Common myeloid progenitor, CD34-positive (primary cell): ENCODE results near the gene WDFY2.

ENCODE experiments used
- CTCF ChIA-PET: fragments of 350-600 bp; sonication (Branson Sonifier 250); formaldehyde crosslinking; loops from one replicate; lab custom pipeline; 2021; ENCODE audit warnings: antibody characterized with exemption; lab: Charles Lee
- POLR2A ChIA-PET: fragments of 350-600 bp; sonication (Branson Sonifier 250); formaldehyde crosslinking; loops from one replicate; lab custom pipeline; 2021; ENCODE audit warnings: antibody characterized with exemption; lab: Charles Lee
- DNase-seq, 3 donors: peaks; one replicate each; pipeline versions ENCODE4 v3.0.0 to v3.0.0-alpha.2; 2013
- H3K27ac ChIP-seq, 2 experiments: 1 replicate in 1 of 2; 2 replicates in 1 of 2; pipeline ENCODE4 v1.7.0; 2013; ENCODE audit warnings: inconsistent platforms in 2 of 2, low read length in 2 of 2, mild to moderate bottlenecking in 2 of 2, low read depth in 1 of 2, moderate library complexity in 1 of 2; ENCODE audit not compliant: severe bottlenecking in 2 of 2, insufficient read depth in 1 of 2, poor library complexity in 1 of 2
- H3K27me3 ChIP-seq, 5 experiments: replicated peaks in 2 of 5; 1 replicate in 3 of 5; 2 replicates in 2 of 5; pipeline versions ENCODE4 v1.6.1 to v1.7.0; 2013; ENCODE audit warnings: low read length in 4 of 5, mild to moderate bottlenecking in 2 of 5, moderate library complexity in 2 of 5, inconsistent platforms in 1 of 5; ENCODE audit not compliant: insufficient read depth in 5 of 5, control insufficient read depth in 4 of 5
- H3K36me3 ChIP-seq, 4 experiments: 1 replicate in 2 of 4; 2 replicates in 2 of 4; pipeline versions ENCODE4 v1.6.1 to v1.7.0; 2013; ENCODE audit warnings: low read length in 3 of 4, control low read depth in 1 of 4, mild to moderate bottlenecking in 1 of 4; ENCODE audit not compliant: control insufficient read depth in 4 of 4, insufficient read depth in 4 of 4
- H3K4me1 ChIP-seq, 4 experiments: 1 replicate in 3 of 4; 2 replicates in 1 of 4; pipeline versions ENCODE4 v1.6.1 to v1.7.1; 2013; ENCODE audit warnings: low read length in 3 of 4, mild to moderate bottlenecking in 3 of 4, control low read depth in 1 of 4, inconsistent platforms in 1 of 4, moderate library complexity in 1 of 4; ENCODE audit not compliant: control insufficient read depth in 4 of 4, insufficient read depth in 4 of 4; ENCODE audit errors: control extremely low read depth in 1 of 4
- H3K4me3 ChIP-seq, 7 experiments: 1 replicate in 4 of 7; 2 replicates in 3 of 7; pipeline versions ENCODE4 v1.5.1 to v1.7.0; 2013; ENCODE audit warnings: mild to moderate bottlenecking in 7 of 7, low read length in 6 of 7, moderate library complexity in 6 of 7, inconsistent platforms in 2 of 7, low read depth in 2 of 7, control low read depth in 1 of 7; ENCODE audit not compliant: insufficient read depth in 4 of 7, control insufficient read depth in 1 of 7; ENCODE audit errors: extremely low read depth in 1 of 7
- H3K9me3 ChIP-seq, 5 experiments: 1 replicate in 4 of 5; 2 replicates in 1 of 5; pipeline versions ENCODE4 v1.6.1 to v1.7.1; 2013; ENCODE audit warnings: low read length in 4 of 5, mild to moderate bottlenecking in 2 of 5, inconsistent platforms in 1 of 5, low read depth in 1 of 5, moderate library complexity in 1 of 5; ENCODE audit not compliant: control insufficient read depth in 4 of 5, insufficient read depth in 2 of 5; ENCODE audit errors: control extremely low read depth in 1 of 5
- WGBS: methylation state at CpG from one replicate; pipeline ENCODE4 v1.1.5; 2013; ENCODE audit not compliant: insufficient coverage; 5-methylcytosine and 5-hydroxymethylcytosine counted together

Gene WDFY2

DNA sequence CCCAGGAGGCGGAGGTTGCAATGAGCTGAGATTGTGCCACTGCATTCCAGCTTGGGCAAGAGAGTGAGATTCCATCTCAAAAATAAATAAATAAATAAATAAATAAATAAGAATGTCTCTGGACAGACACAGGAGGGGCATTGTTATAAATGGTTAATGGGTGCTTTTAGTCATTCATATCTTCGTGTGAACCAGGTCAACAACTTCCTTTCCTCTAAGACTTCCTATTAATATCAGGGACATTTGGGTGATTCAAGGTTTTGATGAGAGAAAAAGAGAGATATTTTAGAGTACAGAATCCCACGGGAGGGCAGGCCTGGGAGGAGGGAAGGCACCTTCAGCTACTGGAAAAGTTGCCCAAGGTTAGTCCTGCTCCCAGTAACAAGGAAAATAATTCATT is 195.8 kb downstream of the WDFY2 start:
- ChIA-PET CTCF (interaction anchor here (0.8 to 12.0 kb wide), 10 partner anchors 15 to 354 kb away, joined by 3 to 160 read pairs (median 3); no protein-coding TSS in a partner anchor), POLR2A (no interaction called here)
- DNase-seq = no peak
- Histone ChIP-seq H3K36me3 (no peaks in the 10 kb centered on the region), H3K4me1 (peaks cover 3 to 18% (median 14%) of the 10 kb centered on the region in 4 experiments), H3K27ac (no peak overlapping the region), H3K9me3 (no peaks in the 10 kb centered on the region), H3K4me3 (no peak overlapping the region), H3K27me3 (no peaks in the 10 kb centered on the region)
- WGBS = no CpG with 5 or more reads among the region's 3 CpGs

DNA sequence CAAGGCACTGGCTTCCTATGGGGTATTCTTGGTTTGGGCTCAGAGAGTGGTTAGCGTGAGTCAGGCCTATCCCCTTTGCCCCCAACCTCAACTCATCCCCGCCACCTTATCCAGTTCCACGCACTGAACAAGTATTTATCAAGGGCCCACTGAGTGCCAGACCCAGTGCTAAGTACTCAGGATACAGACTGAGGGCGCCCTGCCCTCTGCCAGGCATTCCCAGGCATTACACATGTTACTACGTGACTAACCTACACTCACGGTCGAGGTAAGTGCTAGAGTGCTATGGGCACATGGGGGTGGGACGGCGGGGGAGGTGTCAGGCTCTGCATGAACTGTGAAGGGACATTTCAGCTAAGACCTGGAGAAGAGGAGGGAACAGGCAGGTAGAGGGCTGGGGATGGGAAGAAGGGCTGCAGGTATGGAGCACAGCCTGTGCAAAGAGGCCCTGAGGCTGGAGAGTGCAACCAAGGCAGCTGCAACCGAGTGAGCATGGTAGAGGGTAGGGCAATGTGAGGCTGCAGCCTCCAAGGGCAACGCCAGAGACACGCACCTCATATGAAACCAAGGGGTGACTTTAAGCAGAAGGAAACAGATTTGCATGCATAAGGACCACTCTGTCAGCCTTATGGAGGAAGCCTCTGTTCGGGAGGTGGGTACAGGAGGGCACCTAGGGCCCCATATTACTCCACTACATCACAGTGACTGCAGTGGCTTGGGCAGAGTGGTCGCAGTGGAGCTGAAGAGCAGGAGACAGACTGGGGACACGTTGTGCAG is 197.2 kb downstream of the WDFY2 start:
- 88% methylated on average over 12 of the region's 15 CpGs for WGBS
- ChIA-PET POLR2A (interaction anchor here (1.1 kb wide), 1 partner anchor 13 kb away, joined by 3 read pairs; no protein-coding TSS in a partner anchor), CTCF (interaction anchor here (0.6 to 12.0 kb wide), 10 partner anchors 14 to 347 kb away, joined by 3 to 160 read pairs (median 4); no protein-coding TSS in a partner anchor)
- H3K36me3 ChIP-seq = no peaks in the 10 kb centered on the region
- no peak overlapping the region for H3K4me3 ChIP-seq
- H3K27me3 ChIP-seq = no peaks in the 10 kb centered on the region
- H3K9me3 ChIP-seq = no peaks in the 10 kb centered on the region
- no peak overlapping the region for H3K27ac ChIP-seq
- peaks cover 3 to 25% (median 17%) of the 10 kb centered on the region in 4 experiments for H3K4me1 ChIP-seq
- DNase-seq = peak in 2 of 3 donors; percentile 56 to 60

- ChIA-PET POLR2A (no interaction called here), CTCF (interaction anchor here (1.2 to 12.0 kb wide), 6 partner anchors 13 to 347 kb away, joined by 3 to 160 read pairs (median 6); no protein-coding TSS in a partner anchor)
- H3K4me3 ChIP-seq = no peak overlapping the region
- H3K9me3 ChIP-seq = no peaks in the 10 kb centered on the region
- H3K4me1 ChIP-seq = peaks cover 3 to 33% (median 21%) of the 10 kb centered on the region in 4 experiments
- no peak overlapping the region for H3K27ac ChIP-seq
- no peak for DNase-seq
- 97% methylated on average over 14 of the region's 15 CpGs for WGBS
- no peaks in the 10 kb centered on the region for H3K27me3 ChIP-seq
- no peaks in the 10 kb centered on the region for H3K36me3 ChIP-seq
These were observed 197.9 kb downstream of the WDFY2 start for GRCh38 chr13:51782026-51782710.

- no peak overlapping the region for H3K27ac ChIP-seq
- no peaks in the 10 kb centered on the region for H3K9me3 ChIP-seq
- peaks cover 0 to 25% (median 12%) of the 10 kb centered on the region in 4 experiments for H3K4me1 ChIP-seq
- no peak overlapping the region for H3K4me3 ChIP-seq
- no peaks in the 10 kb centered on the region for H3K27me3 ChIP-seq
- DNase-seq = no peak
- WGBS = 100% methylated on average over 5 of the region's 9 CpGs
- ChIA-PET CTCF (interaction anchor here (0.6 to 12.0 kb wide), 5 partner anchors 12 to 411 kb away, joined by 3 to 160 read pairs (median 3); no protein-coding TSS in a partner anchor), POLR2A (no interaction called here)
- no peaks in the 10 kb centered on the region for H3K36me3 ChIP-seq
These were observed 199.3 kb downstream of the WDFY2 start for GRCh38 chr13:51783428-51784094.

DNA sequence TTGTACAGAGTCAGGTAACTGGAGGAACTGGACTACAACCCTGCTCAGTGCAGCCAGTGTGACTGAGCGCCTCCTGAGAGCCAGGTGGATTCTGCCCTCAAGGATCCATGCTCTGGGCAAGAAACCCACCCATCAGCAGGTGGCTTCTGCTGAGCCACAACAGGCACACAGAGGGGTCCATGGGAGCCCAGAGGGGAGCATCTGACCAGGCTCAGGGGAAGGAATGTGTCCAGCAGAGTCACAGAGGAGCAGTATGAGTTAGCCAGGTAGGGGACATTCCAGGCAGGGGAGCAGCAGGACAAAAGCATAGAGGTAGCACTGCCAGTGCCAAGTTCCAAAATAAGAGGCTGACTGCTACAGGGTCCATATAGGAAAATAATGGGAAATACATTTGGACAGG is 199.8 kb downstream of the WDFY2 start:
- Histone ChIP-seq H3K27me3 (no peaks in the 10 kb centered on the region), H3K9me3 (no peaks in the 10 kb centered on the region), H3K4me3 (no peak overlapping the region), H3K27ac (no peak overlapping the region), H3K36me3 (peaks cover 0 to 4% (median 0%) of the 10 kb centered on the region in 4 experiments), H3K4me1 (peaks cover 0 to 19% (median 8%) of the 10 kb centered on the region in 4 experiments)
- POLR2A ChIA-PET = no interaction called here
- 100% methylated on average over 1 of the region's 1 CpG for WGBS
- CTCF ChIA-PET = interaction anchor here (12.0 kb wide), 1 partner anchor 11 kb away, joined by 160 read pairs; no protein-coding TSS in a partner anchor
- no peak for DNase-seq

GRCh38 chr13:51785712-51786424 is 201.6 kb downstream of the WDFY2 start:
- no peaks in the 10 kb centered on the region for H3K9me3 ChIP-seq
- 72% methylated on average over 12 of the region's 12 CpGs for WGBS
- H3K4me1 ChIP-seq = peaks cover 0 to 21% (median 9%) of the 10 kb centered on the region in 4 experiments
- ChIA-PET CTCF (interaction anchor here (0.6 to 12.0 kb wide), 8 partner anchors 10 to 353 kb away, joined by 3 to 160 read pairs (median 4); no protein-coding TSS in a partner anchor), POLR2A (interaction anchor here (1.3 to 1.4 kb wide), 2 partner anchors 200 to 333 kb away, joined by 4 to 5 read pairs; partner anchors contain the start of gene INTS6)
- H3K4me3 ChIP-seq = no peak overlapping the region
- peak; percentile 56 to 82 (median 77) for DNase-seq
- peaks cover 0 to 8% (median 0%) of the 10 kb centered on the region in 4 experiments for H3K36me3 ChIP-seq
- H3K27ac ChIP-seq = no peak overlapping the region
- H3K27me3 ChIP-seq = no peaks in the 10 kb centered on the region
